GM12878 (cell line): ENCODE measurements around the gene KRT38. TPM values are rescaled to one million over a fixed set of nuclear protein-coding genes. Genes with fewer than 3 reads are reported as not detected.

Experiments
- ATAC-seq: fragments of 200-7000 bp; cut with Tn5 transposase; 3 replicates; pipeline ENCODE4 v1.9.1; 2020; ENCODE audit warnings: mild to moderate bottlenecking, moderate library complexity
- BruUV-seq: library from RNA; stranded (reverse); fragments of 400-500 nt; replicated peaks from 2 replicates; lab custom pipeline; 2021; lab: Mats Ljungman, UMichigan
- CTCF ChIA-PET: fragments of 300-600 bp; sonication (Branson Sonifier 250); formaldehyde crosslinking; extraction: SDS; loops from one replicate; lab custom pipeline; 2021; ENCODE audit warnings: inconsistent platforms; lab: Yijun Ruan, JAX
- POLR2A ChIA-PET: fragments of 350-600 bp; formaldehyde crosslinking; extraction: SDS; loops from one replicate; lab custom pipeline; 2021; ENCODE audit warnings: inconsistent platforms; lab: Charles Lee
- RAD21 ChIA-PET: fragments of 300-600 bp; sonication (Branson Sonifier 250); formaldehyde crosslinking; loops from one replicate; lab custom pipeline; 2023; ENCODE audit warnings: antibody characterized with exemption; ENCODE audit not compliant: unreplicated experiment; lab: Charles Lee
- SMC1A ChIA-PET: fragments of 300-600 bp; sonication (Branson Sonifier 250); formaldehyde crosslinking; loops from one replicate; lab custom pipeline; 2023; ENCODE audit not compliant: unreplicated experiment, uncharacterized antibody; lab: Charles Lee
- DNase-seq: peaks from one replicate; pipeline ENCODE4 v3.0.0-alpha.2; 2011; ENCODE audit warnings: low read depth, low spot score
- FAIRE-seq: peaks from 3 replicates; lab custom pipeline; 2011; peaks lifted over from hg19 to GRCh38; lab: Jason Lieb, UNC
- H2AFZ ChIP-seq: 2 replicates; pipeline ENCODE4 v1.6.0; 2011; ENCODE audit warnings: low read depth, low read length, control low read depth; ENCODE audit not compliant: control insufficient read depth
- H3K27ac ChIP-seq: 2 replicates; pipeline ENCODE4 v1.5.1; 2011; ENCODE audit warnings: control low read depth; ENCODE audit not compliant: control insufficient read depth, insufficient read depth
- H3K27me3 ChIP-seq, 2 experiments: replicated peaks in 1 of 2; 2 replicates each; pipeline versions ENCODE4 v1.6.0 to v1.6.1; 2011; ENCODE audit warnings: low read length in 1 of 2; ENCODE audit not compliant: control insufficient read depth in 2 of 2, insufficient read depth in 2 of 2
- H3K36me3 ChIP-seq, 2 experiments: 2 replicates each; pipeline ENCODE4 v1.5.1; 2011; ENCODE audit warnings: low read length in 1 of 2; ENCODE audit not compliant: control insufficient read depth in 2 of 2, insufficient read depth in 2 of 2
- H3K4me1 ChIP-seq: 2 replicates; pipeline ENCODE4 v1.6.1; 2011; ENCODE audit warnings: mild to moderate bottlenecking, low read length, moderate library complexity, mixed read lengths; ENCODE audit not compliant: control insufficient read depth, insufficient read depth
- H3K4me2 ChIP-seq: 2 replicates; pipeline ENCODE4 v1.6.0; 2011; ENCODE audit warnings: control low read depth; ENCODE audit not compliant: control insufficient read depth, insufficient read depth
- H3K4me3 ChIP-seq: fragments of 200-600 bp; sonication (generic); 2 replicates; pipeline ENCODE4 v1.5.1; 2016
- H3K79me2 ChIP-seq: 2 replicates; pipeline ENCODE4 v1.6.0; 2011; ENCODE audit warnings: low read length; ENCODE audit not compliant: control insufficient read depth, insufficient read depth
- H3K9ac ChIP-seq: 2 replicates; pipeline ENCODE4 v1.8.0; 2011; ENCODE audit warnings: low read length, control low read depth, mixed read lengths; ENCODE audit not compliant: control insufficient read depth, insufficient read depth
- H3K9me3 ChIP-seq: replicated peaks from 3 replicates; pipeline ENCODE4 v1.5.1; 2011; ENCODE audit warnings: mild to moderate bottlenecking, low read length; ENCODE audit not compliant: control insufficient read depth, insufficient read depth
- H4K20me1 ChIP-seq: 2 replicates; pipeline ENCODE4 v1.6.0; 2011; ENCODE audit not compliant: control insufficient read depth, insufficient read depth
- CREB1 ChIP-seq: IDR thresholded peaks from 2 replicates; pipeline ENCODE4 v1.6.1; 2012; ENCODE audit warnings: low read depth, mild to moderate bottlenecking, inconsistent platforms
- EED ChIP-seq: sonication (generic); IDR thresholded peaks from 2 replicates; pipeline ENCODE4 v1.6.1; 2016; ENCODE audit warnings: antibody characterized with exemption, low read depth
- ETV6 ChIP-seq, 2 experiments: fragments of 450-650 bp in 1 of 2; IDR thresholded peaks in 1 of 2; conservative IDR thresholded peaks in 1 of 2; 2 replicates each; pipeline ENCODE4 v1.6.1; 2014; ENCODE audit warnings: antibody characterized with exemption in 1 of 2, borderline replicate concordance in 1 of 2, low read depth in 1 of 2, mild to moderate bottlenecking in 1 of 2, moderate library complexity in 1 of 2
- FOS ChIP-seq: IDR thresholded peaks from 3 replicates; pipeline ENCODE4 v1.6.1; 2011; ENCODE audit warnings: borderline replicate concordance; ENCODE audit not compliant: insufficient read length; ENCODE audit errors: extremely low read depth
- GABPA ChIP-seq: IDR thresholded peaks from 2 replicates; pipeline ENCODE4 v1.6.1; 2014; ENCODE audit warnings: antibody characterized with exemption, low read depth, mild to moderate bottlenecking, inconsistent platforms
- HDGF ChIP-seq: fragments of 450-650 bp; IDR thresholded peaks from 2 replicates; pipeline ENCODE4 v1.6.1; 2016; ENCODE audit warnings: antibody characterized with exemption
- IKZF1 ChIP-seq: fragments of 450-650 bp; conservative IDR thresholded peaks from 2 replicates; pipeline ENCODE4 v1.6.1; 2017; ENCODE audit warnings: antibody characterized with exemption, mild to moderate bottlenecking
- IRF4 ChIP-seq: IDR thresholded peaks from 2 replicates; pipeline ENCODE4 v1.6.1; 2011; ENCODE audit warnings: low read depth, low read length
- LARP7 ChIP-seq: fragments of 450-650 bp; IDR thresholded peaks from 2 replicates; pipeline ENCODE4 v1.6.1; 2017; ENCODE audit warnings: mild to moderate bottlenecking
- MLLT1 ChIP-seq: fragments of 450-650 bp; IDR thresholded peaks from 2 replicates; pipeline ENCODE4 v1.6.1; 2016; ENCODE audit warnings: mild to moderate bottlenecking
- NFYB ChIP-seq: IDR thresholded peaks from 2 replicates; pipeline ENCODE4 v1.6.1; 2011; ENCODE audit warnings: low read depth, mild to moderate bottlenecking, low read length, improper control_type of control experiment, moderate library complexity; ENCODE audit not compliant: insufficient read depth
- RCOR1 ChIP-seq: conservative IDR thresholded peaks from 2 replicates; pipeline ENCODE4 v1.6.1; 2012; ENCODE audit warnings: low read depth, low read length, improper control_type of control experiment
- TCF7 ChIP-seq: IDR thresholded peaks from 2 replicates; pipeline ENCODE4 v1.6.1; 2014; ENCODE audit warnings: antibody characterized with exemption, borderline replicate concordance
- ZBTB40 ChIP-seq: fragments of 450-650 bp; IDR thresholded peaks from 2 replicates; pipeline ENCODE4 v1.6.1; 2016; ENCODE audit warnings: mild to moderate bottlenecking, moderate library complexity, borderline replicate concordance
- ZNF384 ChIP-seq: IDR thresholded peaks from 2 replicates; pipeline ENCODE4 v1.6.1; 2012; ENCODE audit warnings: low read depth, mild to moderate bottlenecking, low read length, improper control_type of control experiment, borderline replicate concordance
- ZNF622 ChIP-seq: fragments of 450-650 bp; IDR thresholded peaks from 2 replicates; pipeline ENCODE4 v1.6.1; 2017; ENCODE audit warnings: mild to moderate bottlenecking, inconsistent platforms
- WGBS: methylation state at CpG from one replicate; pipeline ENCODE4 v1.1.6; 2016; ENCODE audit warnings: low lambda C conversion rate; ENCODE audit not compliant: insufficient replicate concordance, insufficient coverage; ENCODE audit errors: missing lambda C conversion rate; 5-methylcytosine and 5-hydroxymethylcytosine counted together
- in situ Hi-C: fragments of 300-500 bp; cut with MboI; formaldehyde crosslinking; loops from 9 replicates; pipeline ENCODE4 v1.14.3; 2018; ENCODE audit warnings: mixed read lengths
- intact Hi-C: fragments of 100-400 bp; cut with micrococcal nuclease; formaldehyde crosslinking; loops from one replicate; pipeline ENCODE4 v1.14.2; 2022; ENCODE audit not compliant: unreplicated experiment
- polyA plus RNA-seq, 11 experiments: library from polyadenylated mRNA; depleted of rRNA in 4 of 11; unstranded in 6 of 11; stranded (reverse) in 5 of 11; fragments of >200 nt; fragmentation: Nextera tagmentation in 4 of 11; fragmentation: Illumina TruSeq in 1 of 11; extraction: Ambion mirVana in 4 of 11; extraction: Trizol in 1 of 11; gene quantifications; 1 replicate in 1 of 11; 2 replicates in 10 of 11; pipeline versions ENCODE4 v1.2.1 to v1.2.3, GENCODE V29; 2011 to 2016; ENCODE audit warnings: inconsistent platforms in 2 of 11, missing spikeins in 2 of 11, low read depth in 1 of 11
- total RNA-seq, 4 experiments: library from RNA; depleted of rRNA in 3 of 4; stranded (reverse); fragments of >200 nt in 3 of 4; fragmentation: Illumina TruSeq in 1 of 4; extraction: Trizol in 1 of 4; gene quantifications; 2 replicates each; pipeline versions ENCODE4 v1.2.1 to v1.2.3, GENCODE V29; 2013 to 2021
- TF ChIP-seq, protein P1 (sequence below): fragments of 450-650 bp; IDR thresholded peaks from 2 replicates; pipeline ENCODE4 v1.6.1; 2017; ENCODE audit warnings: mild to moderate bottlenecking, low read depth, inconsistent platforms; ENCODE audit not compliant: poor library complexity, severe bottlenecking

The KRT38 gene
- total and polyA plus RNA-seq, 10 of the 15 experiments (the other 5 are each of a cell fraction or from before 2014, with no cell fraction given) = not detected

DNA sequence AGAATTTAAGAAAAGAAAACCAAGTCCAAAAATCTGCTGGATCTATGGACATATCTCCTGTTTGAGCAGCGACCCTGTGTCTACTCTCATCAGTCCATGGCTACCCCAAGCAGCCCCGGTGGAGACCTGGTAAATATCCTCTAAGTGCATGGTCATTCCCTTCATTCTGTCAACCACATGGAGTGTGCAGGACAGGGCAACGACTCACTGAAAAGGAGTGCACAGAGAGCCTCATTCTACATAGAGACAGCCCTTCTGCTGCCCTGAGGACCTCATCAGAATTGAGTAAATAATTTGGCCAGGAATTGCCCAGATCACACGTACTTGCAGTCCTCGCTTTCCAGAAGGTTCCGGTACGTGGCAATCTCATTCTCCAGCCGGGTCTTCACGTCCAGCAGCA lies 3.0 kb downstream of the KRT38 start:
- TF ChIP-seq MLLT1 (no peak), FOS (no peak), RCOR1 (no peak), ZBTB40 (no peak), TCF7 (no peak), ZNF622 (no peak), IKZF1 (no peak), NFYB (no peak), GABPA (no peak), CREB1 (no peak), HDGF (no peak), EED (no peak), LARP7 (no peak), ZNF384 (no peak), ETV6 (conservative IDR thresholded peaks at IDR 0.05 in 1 of 2, IDR thresholded peaks at IDR 0.05 in 1 of 2; ENCODE audit: borderline replicate concordance in 1 of 2, low read depth in 1 of 2) (no peak), IRF4 (no peak)
- TF ChIP-seq, protein P1, sequence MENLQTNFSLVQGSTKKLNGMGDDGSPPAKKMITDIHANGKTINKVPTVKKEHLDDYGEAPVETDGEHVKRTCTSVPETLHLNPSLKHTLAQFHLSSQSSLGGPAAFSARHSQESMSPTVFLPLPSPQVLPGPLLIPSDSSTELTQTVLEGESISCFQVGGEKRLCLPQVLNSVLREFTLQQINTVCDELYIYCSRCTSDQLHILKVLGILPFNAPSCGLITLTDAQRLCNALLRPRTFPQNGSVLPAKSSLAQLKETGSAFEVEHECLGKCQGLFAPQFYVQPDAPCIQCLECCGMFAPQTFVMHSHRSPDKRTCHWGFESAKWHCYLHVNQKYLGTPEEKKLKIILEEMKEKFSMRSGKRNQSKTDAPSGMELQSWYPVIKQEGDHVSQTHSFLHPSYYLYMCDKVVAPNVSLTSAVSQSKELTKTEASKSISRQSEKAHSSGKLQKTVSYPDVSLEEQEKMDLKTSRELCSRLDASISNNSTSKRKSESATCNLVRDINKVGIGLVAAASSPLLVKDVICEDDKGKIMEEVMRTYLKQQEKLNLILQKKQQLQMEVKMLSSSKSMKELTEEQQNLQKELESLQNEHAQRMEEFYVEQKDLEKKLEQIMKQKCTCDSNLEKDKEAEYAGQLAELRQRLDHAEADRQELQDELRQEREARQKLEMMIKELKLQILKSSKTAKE = no peak
- Histone ChIP-seq H3K9ac (no peak overlapping the region), H4K20me1 (no peaks in the 10 kb centered on the region), H3K4me2 (no peak overlapping the region), H3K4me1 (no peaks in the 10 kb centered on the region), H3K79me2 (no peaks in the 10 kb centered on the region), H3K36me3 (no peaks in the 10 kb centered on the region), H3K9me3 (no peaks in the 10 kb centered on the region), H3K4me3 (no peak overlapping the region), H3K27me3 (peaks cover 0 to 7% of the 10 kb centered on the region in 2 experiments; a peak in 2 of 4 replicates), H2AFZ (no peak overlapping the region), H3K27ac (no peak overlapping the region)
- BruUV-seq = no TSS peak
- in situ Hi-C loops = no loop called here
- ChIA-PET POLR2A (no interaction called here), CTCF (no interaction called here), RAD21 (no interaction called here), SMC1A (no interaction called here)
- FAIRE-seq (no peak), DNase-seq (no peak), ATAC-seq (no peak)
- intact Hi-C loops = no loop called here
- 18% methylated on average over 9 of the region's 9 CpGs for WGBS
